ENCODE data around the gene MED23. TPM values are rescaled to one million over a fixed set of nuclear protein-coding genes. Genes with fewer than 3 reads are reported as not detected.
A peak's percentile ranks its signal among the peaks of the same experiment; 100 is the strongest.

Gene MED23
- polyA plus RNA-seq, 3 donors: 4.5 to 21.9 (median 7.9) TPM

DNA sequence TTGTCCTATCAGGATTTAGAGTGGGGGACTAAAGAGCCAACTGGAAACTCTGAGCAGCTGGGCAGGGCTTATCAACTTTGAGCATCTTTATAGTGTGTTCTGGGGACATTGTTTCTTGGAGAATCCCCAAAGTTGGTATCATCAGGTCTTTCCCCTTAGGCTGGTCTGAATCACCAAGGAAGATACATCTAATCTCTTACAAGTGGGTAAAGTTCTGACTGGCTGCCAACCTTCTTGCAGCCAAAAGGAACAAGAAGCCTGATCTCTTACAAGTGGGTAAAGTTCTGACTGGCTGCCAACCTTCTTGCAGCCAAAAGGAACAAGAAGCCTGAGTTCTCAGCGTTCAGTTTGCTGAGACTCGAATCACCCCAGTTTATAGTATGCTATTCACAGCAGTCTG is 1.6 kb upstream of the MED23 start:
- Histone ChIP-seq H3K9me3 (replicated peaks in 1 of 2; ENCODE audit: control insufficient read depth in 1 of 2, insufficient read depth in 1 of 2, low read length in 2 of 2) (no peaks in the 10 kb centered on the region), H3K9ac (ENCODE audit: insufficient read depth, low read length, poor library complexity, severe bottlenecking) (no peak overlapping the region), H3K4me1 (ENCODE audit: control insufficient read depth in 1 of 2, insufficient read depth in 2 of 2, low read length in 2 of 2) (peaks cover 10 to 18% of the 10 kb centered on the region in 2 donors), H3K4me2 (replicated peaks; ENCODE audit: extremely low read depth, low read length, poor library complexity, severe bottlenecking) (no peak overlapping the region), H3K27ac (ENCODE audit: low read depth in 1 of 2, low read length in 2 of 2) (no peak overlapping the region), H3K27me3 (ENCODE audit: control insufficient read depth in 2 of 2, insufficient read depth in 2 of 2, low read length in 2 of 2) (no peaks in the 10 kb centered on the region), H3K36me3 (replicated peaks in 1 of 2; ENCODE audit: control insufficient read depth in 1 of 2, insufficient read depth in 2 of 2, low read length in 2 of 2) (peaks cover 12 to 13% of the 10 kb centered on the region in 2 donors), H2AFZ (ENCODE audit: insufficient read depth, low read depth, low read length, poor library complexity, severe bottlenecking) (no peak overlapping the region), H4K20me1 (ENCODE audit: insufficient read depth, low read length) (no peaks in the 10 kb centered on the region), H3K79me2 (ENCODE audit: insufficient read depth, low read length) (peaks cover 20% of the 10 kb centered on the region), H3K4me3 (replicated peaks in 1 of 3; ENCODE audit: low read depth in 2 of 3, low read length in 3 of 3) (no peak overlapping the region)
- intact Hi-C loops (cut with micrococcal nuclease): no loop called here
- no peak overlapping the region for H3K4me3 Mint-ChIP-seq
- peaks cover 13% of the 10 kb centered on the region for H3K4me1 Mint-ChIP-seq
- DNase-seq: no peak
- H3K27ac Mint-ChIP-seq: no peak overlapping the region
- peaks cover 4 to 12% of the 10 kb centered on the region in 2 donors for H3K36me3 Mint-ChIP-seq
- peaks cover 0 to 2% (median 0%) of the 10 kb centered on the region in 7 donors for H3K9me3 Mint-ChIP-seq
- TF ChIP-seq, protein P1, sequence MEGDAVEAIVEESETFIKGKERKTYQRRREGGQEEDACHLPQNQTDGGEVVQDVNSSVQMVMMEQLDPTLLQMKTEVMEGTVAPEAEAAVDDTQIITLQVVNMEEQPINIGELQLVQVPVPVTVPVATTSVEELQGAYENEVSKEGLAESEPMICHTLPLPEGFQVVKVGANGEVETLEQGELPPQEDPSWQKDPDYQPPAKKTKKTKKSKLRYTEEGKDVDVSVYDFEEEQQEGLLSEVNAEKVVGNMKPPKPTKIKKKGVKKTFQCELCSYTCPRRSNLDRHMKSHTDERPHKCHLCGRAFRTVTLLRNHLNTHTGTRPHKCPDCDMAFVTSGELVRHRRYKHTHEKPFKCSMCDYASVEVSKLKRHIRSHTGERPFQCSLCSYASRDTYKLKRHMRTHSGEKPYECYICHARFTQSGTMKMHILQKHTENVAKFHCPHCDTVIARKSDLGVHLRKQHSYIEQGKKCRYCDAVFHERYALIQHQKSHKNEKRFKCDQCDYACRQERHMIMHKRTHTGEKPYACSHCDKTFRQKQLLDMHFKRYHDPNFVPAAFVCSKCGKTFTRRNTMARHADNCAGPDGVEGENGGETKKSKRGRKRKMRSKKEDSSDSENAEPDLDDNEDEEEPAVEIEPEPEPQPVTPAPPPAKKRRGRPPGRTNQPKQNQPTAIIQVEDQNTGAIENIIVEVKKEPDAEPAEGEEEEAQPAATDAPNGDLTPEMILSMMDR (IDR thresholded peaks at IDR 0.05): no peak
- H3K27me3 Mint-ChIP-seq (ENCODE audit: low read depth in 3 of 3): peaks cover 1 to 2% (median 1%) of the 10 kb centered on the region in 3 donors
- WGBS (ENCODE audit: insufficient coverage): no CpG with 5 or more reads among the region's 2 CpGs

DNA sequence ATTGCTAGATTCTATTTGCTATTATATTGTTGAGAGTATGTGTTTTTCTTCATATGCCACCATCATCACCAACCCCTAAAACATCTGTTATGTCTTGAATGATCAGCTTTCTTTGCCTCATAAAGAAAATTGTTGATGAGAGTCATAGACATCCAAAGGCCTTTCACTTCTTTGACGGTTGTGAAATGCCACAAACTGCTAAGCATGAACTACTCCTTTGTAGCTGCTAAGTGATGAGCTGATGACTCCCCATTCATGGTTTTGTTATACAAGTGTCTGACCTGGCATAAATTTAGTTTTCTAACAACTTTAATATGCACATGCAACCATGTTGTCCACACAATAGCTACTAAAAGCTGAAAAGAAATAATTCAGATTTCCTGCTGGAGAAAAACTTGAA is 684 bp upstream of the MED23 start:
- no peak for DNase-seq
- Histone ChIP-seq H3K9me3 (replicated peaks in 1 of 2; ENCODE audit: control insufficient read depth in 1 of 2, insufficient read depth in 1 of 2, low read length in 2 of 2) (no peaks in the 10 kb centered on the region), H3K79me2 (ENCODE audit: insufficient read depth, low read length) (peaks cover 20% of the 10 kb centered on the region), H3K4me1 (ENCODE audit: control insufficient read depth in 1 of 2, insufficient read depth in 2 of 2, low read length in 2 of 2) (peaks cover 10 to 18% of the 10 kb centered on the region in 2 donors), H3K27me3 (ENCODE audit: control insufficient read depth in 2 of 2, insufficient read depth in 2 of 2, low read length in 2 of 2) (no peaks in the 10 kb centered on the region), H3K4me2 (replicated peaks; ENCODE audit: extremely low read depth, low read length, poor library complexity, severe bottlenecking) (peak overlapping the region; percentile 79), H3K27ac (ENCODE audit: low read depth in 1 of 2, low read length in 2 of 2) (no peak overlapping the region), H3K36me3 (replicated peaks in 1 of 2; ENCODE audit: control insufficient read depth in 1 of 2, insufficient read depth in 2 of 2, low read length in 2 of 2) (peaks cover 21 to 22% of the 10 kb centered on the region in 2 donors), H4K20me1 (ENCODE audit: insufficient read depth, low read length) (no peaks in the 10 kb centered on the region), H3K4me3 (replicated peaks in 1 of 3; ENCODE audit: low read depth in 2 of 3, low read length in 3 of 3) (peak overlapping the region in 2 of 3 experiments; percentile 88 to 96), H3K9ac (ENCODE audit: insufficient read depth, low read length, poor library complexity, severe bottlenecking) (peak overlapping the region; percentile 74), H2AFZ (ENCODE audit: insufficient read depth, low read depth, low read length, poor library complexity, severe bottlenecking) (peak overlapping the region; percentile 97)
- H3K27ac Mint-ChIP-seq: no peak overlapping the region
- TF ChIP-seq, protein P1 (IDR thresholded peaks at IDR 0.05): no peak
- H3K4me3 Mint-ChIP-seq: peak overlapping the region in 1 of 2 donors; percentile 99
- peaks cover 0 to 2% (median 1%) of the 10 kb centered on the region in 3 donors for H3K27me3 Mint-ChIP-seq (ENCODE audit: low read depth in 3 of 3)
- H3K36me3 Mint-ChIP-seq: peaks cover 10 to 19% of the 10 kb centered on the region in 2 donors
- peaks cover 0 to 2% (median 0%) of the 10 kb centered on the region in 7 donors for H3K9me3 Mint-ChIP-seq
- WGBS (ENCODE audit: insufficient coverage): no CpG with 5 or more reads among the region's 1 CpG
- intact Hi-C loops (cut with micrococcal nuclease): no loop called here
- H3K4me1 Mint-ChIP-seq: peaks cover 13% of the 10 kb centered on the region
